D341Med (cell line): ENCODE data around the gene RHOH.

ENCODE experiments used
- DNase-seq: peaks from one replicate; pipeline ENCODE4 v3.0.0; 2012; ENCODE audit warnings: low spot score

The RHOH gene

GRCh38 chr4:40205259-40206198 lies 8.7 kb downstream of the RHOH start:
- DNase-seq, result no peak

GRCh38 chr4:40206426-40206825 lies 9.6 kb downstream of the RHOH start:
- DNase-seq, result no peak

GRCh38 chr4:40209401-40209800 lies 12.6 kb downstream of the RHOH start:
- DNase-seq, result no peak

- no peak for DNase-seq
Observed at GRCh38 chr4:40210776-40211175, 13.9 kb downstream of the RHOH start.

- no peak for DNase-seq
Observed at GRCh38 chr4:40211224-40212185, 14.7 kb downstream of the RHOH start.

GRCh38 chr4:40212674-40213527 lies 16.1 kb downstream of the RHOH start:
- DNase-seq, result no peak

GRCh38 chr4:40214038-40214437 lies 17.2 kb downstream of the RHOH start:
- DNase-seq, result no peak

- DNase-seq, result no peak
Observed at GRCh38 chr4:40214661-40215418, 18.0 kb downstream of the RHOH start.

- DNase-seq, result no peak
Observed at GRCh38 chr4:40216622-40217366, 20.0 kb downstream of the RHOH start.

GRCh38 chr4:40221744-40222143 lies 24.9 kb downstream of the RHOH start:
- no peak for DNase-seq

GRCh38 chr4:40223343-40223742 lies 26.5 kb downstream of the RHOH start:
- DNase-seq, result no peak

GRCh38 chr4:40224432-40224831 lies 27.6 kb downstream of the RHOH start:
- no peak for DNase-seq

- no peak for DNase-seq
Observed at GRCh38 chr4:40225497-40225896, 28.7 kb downstream of the RHOH start.

GRCh38 chr4:40227284-40227683 lies 30.5 kb downstream of the RHOH start:
- DNase-seq, result no peak

- no peak for DNase-seq
Observed at GRCh38 chr4:40228497-40229365, 31.9 kb downstream of the RHOH start.

- no peak for DNase-seq
Observed at GRCh38 chr4:40231316-40231863, 34.6 kb downstream of the RHOH start.

- DNase-seq, result no peak
Observed at GRCh38 chr4:40232610-40233009, 35.8 kb downstream of the RHOH start.

GRCh38 chr4:40233227-40233626 lies 36.4 kb downstream of the RHOH start:
- no peak for DNase-seq

GRCh38 chr4:40234519-40235039 lies 37.7 kb downstream of the RHOH start:
- no peak for DNase-seq
